HG02884 (cell line): ENCODE measurements around the gene ZNF280D.
"Not testable (repeated sequence)": the region's sequence is repeated elsewhere in the genome, so short reads cannot be mapped to it uniquely, and the experiment has no call there.

Source experiments
- ATAC-seq: cut with Tn5 transposase; IDR thresholded peaks from one replicate; pipeline ENCODE4 v1.9.1; 2021; ENCODE audit warnings: mild to moderate bottlenecking, moderate library complexity; ENCODE audit not compliant: unreplicated experiment

The ZNF280D gene, protein sequence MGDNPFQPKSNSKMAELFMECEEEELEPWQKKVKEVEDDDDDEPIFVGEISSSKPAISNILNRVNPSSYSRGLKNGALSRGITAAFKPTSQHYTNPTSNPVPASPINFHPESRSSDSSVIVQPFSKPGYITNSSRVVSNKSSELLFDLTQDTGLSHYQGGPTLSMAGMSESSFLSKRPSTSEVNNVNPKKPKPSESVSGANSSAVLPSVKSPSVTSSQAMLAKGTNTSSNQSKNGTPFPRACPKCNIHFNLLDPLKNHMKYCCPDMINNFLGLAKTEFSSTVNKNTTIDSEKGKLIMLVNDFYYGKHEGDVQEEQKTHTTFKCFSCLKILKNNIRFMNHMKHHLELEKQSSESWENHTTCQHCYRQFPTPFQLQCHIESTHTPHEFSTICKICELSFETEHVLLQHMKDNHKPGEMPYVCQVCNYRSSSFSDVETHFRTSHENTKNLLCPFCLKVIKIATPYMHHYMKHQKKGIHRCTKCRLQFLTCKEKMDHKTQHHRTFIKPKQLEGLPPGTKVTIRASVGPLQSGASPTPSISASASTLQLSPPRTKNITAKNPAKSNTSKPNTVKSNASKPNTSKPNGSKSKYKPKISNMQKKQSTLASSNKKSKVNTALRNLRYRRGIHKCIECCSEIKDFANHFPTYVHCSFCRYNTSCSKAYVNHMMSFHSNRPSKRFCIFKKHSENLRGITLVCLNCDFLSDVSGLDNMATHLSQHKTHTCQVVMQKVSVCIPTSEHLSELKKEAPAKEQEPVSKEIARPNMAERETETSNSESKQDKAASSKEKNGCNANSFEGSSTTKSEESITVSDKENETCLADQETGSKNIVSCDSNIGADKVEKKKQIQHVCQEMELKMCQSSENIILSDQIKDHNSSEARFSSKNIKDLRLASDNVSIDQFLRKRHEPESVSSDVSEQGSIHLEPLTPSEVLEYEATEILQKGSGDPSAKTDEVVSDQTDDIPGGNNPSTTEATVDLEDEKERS

DNA sequence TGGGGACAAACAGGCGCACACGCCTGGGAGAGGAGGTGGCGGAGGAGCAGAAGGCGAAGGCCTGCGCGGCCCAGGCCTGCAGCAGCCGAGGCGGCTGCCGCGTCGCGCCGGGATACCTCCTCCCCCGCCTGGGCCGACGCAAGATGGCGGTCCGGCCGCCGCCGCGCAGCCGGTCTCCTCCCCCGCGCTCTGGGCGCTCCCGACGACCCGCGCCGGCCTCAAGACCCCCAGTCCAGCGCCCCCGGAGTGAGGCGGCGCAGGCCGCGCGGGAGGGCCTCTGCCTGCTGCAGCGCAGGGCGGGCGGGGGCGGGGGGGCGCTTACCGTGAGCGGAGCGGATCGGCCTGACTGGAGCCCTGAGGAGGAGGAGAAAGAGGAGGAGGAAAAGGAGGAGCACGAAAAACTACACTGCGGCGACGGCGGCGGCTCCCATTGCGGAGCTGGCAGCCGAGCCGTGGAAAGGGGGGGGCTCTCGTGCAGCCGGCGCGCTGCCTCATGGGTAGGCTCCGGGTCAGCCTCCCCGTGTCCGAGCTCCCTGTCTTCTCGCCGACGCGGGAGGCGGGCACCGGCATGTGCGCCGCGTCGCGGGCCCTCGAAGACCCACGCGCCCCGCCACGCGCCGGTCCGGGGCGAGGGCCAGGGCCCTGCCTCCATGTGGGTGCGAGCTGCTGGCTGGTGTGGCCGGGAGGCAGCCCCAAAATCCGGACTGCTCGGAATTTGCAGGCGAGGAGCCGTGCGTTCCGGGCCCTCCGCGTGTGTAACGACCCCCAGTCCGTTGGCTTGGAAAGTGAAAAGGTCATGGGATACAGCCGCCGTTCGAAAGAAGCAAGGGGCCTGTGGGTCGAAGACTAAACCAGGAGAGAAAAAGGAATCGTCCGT lies at the start of gene ZNF280D:
Gene ZNF280D, minus strand, starts transcription at position 374 of the 877 bp plus-strand sequence. CDS start 26,400 bp downstream, outside the sequence.
- ATAC-seq, result peak; percentile 73

DNA sequence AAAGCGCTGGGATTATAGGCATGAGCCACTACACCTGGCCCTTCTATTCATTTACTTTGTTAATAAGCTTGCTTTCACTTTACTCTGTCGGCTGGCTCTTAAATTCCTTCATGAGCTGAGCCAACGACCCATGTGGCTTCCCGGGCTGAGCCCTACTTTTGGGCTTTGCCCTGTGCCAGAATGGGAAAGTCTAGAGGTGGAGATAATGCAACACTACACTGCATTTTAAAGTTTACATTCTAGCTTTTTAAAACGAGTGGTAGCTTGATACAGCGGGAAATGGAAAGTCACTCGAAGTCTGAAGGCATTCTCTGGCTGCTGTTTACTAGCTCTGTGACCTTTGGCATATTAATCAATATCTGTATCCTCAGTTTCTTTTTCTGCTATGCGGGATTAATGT lies 49.0 kb upstream of the ZNF280D start:
- no peak for ATAC-seq

DNA sequence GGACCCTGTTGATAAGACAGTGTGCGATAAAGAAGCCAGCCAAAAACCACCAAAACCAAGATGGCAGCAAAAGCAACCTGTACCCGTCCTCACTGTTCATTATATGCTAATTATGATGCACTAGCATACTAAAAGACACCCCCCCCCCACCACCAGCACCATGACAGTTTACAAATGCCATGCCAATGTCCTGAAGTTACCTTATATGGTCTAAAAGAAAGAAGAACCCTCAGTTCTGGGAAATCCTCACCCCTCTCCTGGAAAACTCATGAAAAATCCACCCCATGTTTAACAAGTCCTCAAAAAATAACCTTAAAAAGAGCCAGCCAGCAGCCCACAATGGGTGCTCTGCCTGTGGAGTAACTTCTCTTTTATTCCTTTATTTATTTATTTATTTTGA lies 48.4 kb upstream of the ZNF280D start:
- no peak for ATAC-seq

DNA sequence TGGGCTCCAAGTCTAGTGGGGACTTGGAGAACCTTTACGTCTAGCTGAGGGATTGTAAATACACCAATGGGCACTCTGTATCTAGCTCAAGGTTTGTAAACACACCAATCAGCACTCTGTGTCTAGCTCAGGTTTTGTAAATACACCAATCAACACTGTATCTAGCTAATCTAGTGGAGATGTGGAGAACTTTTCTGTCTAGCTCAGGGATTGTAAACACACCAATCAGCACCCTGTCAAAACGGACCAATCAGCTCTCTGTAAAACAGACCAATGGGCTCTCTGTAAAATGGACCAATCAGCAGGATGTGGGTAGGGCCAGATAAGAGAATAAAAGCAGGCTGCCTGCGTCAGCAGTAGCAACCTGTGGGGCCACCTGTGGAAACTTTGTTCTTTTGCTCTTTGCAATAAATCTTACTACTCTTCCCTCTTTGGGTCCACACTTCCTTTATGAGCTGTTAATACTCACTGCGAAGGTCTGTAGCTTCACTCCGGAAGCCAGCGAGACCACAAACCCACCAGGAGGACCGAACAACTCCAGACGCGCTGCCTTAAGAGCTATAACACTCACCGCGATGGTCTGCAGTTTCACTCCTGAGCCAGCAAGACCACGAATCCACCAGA lies 46.9 kb upstream of the ZNF280D start:
- ATAC-seq, result not testable (repeated sequence)

DNA sequence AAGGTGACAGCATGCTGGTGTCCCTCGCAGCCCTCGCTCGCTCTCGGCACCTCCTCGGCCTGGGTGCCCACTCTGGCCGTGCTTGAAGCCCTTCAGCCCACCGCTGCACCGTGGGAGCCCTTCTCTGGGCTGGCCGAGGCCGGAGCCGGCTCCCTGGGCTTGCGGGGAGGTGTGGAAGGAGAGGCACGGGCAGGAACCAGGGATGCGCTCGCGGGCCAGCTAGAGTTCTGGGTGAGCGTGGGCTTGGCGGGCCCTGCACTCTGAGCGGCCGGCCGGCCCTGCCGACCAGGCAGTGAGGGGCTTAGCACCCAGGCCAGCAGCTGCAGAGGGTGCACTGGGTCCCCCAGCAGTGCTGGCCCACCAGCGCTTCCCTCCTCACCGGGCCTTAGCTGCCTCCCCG lies 46.1 kb upstream of the ZNF280D start:
- not testable (repeated sequence) for ATAC-seq

DNA sequence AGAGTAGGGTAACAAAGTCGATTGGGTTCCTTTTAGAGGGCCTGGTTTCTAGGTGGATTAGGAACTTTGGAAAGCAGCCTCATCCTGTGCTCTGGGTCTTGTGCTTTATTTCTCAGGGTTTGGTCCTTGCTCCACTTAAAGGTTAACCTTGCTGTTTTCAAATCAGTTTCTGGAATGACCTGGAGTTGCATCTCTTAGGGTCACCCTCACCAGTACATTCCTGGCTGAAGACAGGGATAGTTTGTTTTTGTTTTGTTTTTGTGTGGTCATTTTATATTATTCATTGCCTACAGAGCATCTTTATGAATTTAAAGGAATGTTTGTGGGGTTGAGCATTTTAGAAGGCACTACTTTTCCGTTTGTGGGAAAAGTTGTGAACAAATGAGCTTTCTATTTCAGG lies 45.5 kb upstream of the ZNF280D start:
- no peak for ATAC-seq

DNA sequence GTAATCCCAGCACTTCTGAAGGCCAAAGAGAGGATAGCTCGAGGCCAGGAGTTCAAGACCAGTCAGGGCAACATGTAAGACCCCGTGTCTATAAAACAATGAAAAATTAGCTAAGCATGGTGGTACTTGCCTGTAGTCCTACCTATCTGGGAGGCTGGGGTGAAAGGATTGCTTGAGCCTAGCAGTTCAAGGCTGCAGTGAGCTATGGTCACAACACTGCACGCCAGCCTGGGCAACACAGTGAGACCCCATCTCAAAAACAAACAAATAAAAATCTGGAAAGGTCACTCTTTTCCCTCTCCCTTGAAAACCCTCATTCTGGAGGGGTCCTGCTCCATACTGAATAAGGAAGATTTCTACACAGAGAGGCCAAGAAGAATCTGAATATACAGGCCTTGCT lies 43.5 kb upstream of the ZNF280D start:
- no peak for ATAC-seq

DNA sequence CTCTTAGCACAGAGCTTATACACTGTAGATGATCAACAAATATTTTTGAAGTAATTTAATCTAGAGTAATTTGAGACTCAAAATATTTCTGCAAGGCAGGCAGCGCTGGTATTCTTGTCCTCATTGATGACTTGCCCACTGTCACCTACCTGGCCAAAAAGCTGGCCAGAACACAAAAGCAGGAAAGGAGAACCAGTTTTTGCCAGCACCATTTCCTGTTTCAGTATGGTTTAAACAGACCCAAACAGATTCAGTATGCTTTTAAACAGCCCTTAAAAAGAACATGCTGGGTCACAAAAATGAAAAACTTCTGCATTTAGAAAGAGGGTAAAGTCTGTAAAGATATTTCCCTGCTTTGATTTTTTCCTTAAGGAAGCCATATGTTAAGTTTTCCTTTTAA lies 42.3 kb upstream of the ZNF280D start:
- ATAC-seq, result no peak

DNA sequence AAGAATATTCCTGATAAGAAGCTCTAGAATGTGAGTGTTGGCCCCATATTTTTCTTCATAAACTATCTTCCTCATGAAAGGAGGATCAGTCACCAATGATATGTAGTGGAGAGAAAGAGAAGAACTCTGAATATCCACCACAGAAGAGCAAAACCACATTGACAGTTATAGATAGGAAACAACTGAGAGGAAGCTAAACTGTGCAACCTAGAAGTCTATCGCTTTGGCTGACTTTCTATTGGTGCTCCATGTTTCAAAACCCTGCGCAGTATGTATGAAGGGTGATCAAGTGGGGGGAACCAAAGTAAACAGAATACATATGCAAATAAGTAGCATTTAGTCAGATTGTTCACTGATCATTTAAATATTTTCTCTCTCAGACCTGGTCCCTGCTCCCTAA lies 41.0 kb upstream of the ZNF280D start:
- ATAC-seq, result no peak

DNA sequence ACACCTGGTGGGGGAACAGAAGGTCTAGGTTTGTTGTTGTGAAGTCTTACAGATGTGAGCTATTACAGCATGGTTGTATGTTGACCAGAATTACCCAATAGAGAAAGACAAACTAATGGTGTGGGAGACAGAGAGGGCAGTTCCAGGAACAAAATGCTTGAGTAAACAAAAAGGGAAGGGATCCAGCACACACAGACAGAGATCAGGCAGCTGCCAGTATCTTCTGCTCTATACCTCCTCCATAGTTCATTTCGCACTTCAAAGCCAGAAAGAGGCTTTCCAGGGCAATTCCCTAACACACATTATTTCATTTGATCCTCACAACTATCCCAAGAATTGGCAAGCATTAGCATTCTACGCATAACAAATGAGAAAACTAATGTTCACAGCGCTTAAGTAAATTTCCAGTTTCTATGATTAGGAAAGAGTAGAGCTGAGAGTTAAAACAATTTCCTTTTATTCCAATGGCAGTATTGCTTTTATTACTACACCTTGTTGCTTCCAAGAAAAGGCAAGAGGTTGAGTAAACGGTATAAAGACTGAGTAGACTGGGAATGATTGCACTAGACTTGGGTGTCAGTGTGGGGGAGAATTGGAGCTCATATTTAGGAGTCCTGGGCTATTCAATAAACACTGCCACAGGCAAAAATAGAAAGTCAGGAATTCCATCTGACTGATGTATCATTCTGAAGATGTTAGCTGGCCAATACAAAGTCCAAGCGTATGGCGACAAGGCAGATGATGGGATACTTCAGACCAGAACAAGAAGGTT lies 39.7 kb upstream of the ZNF280D start:
- no peak for ATAC-seq

DNA sequence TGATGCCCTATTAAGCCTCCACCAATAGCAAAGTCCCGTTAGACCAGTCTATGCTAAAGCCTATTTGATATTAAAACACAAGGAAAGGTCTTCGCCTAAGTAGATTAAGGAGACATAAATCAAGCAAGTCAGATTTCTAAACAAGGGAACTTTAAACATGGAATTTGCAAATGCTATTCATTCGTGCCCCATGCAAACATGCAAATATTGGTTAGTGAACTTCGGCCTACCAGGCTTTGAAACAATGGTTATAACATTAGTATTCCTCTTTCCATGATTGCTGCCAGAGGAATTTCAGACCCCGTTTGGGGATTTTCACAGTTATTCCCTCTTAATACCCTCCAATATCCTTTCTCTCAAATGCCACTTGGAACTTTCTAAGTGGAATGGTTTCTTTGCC lies 36.9 kb upstream of the ZNF280D start:
- ATAC-seq, result no peak

DNA sequence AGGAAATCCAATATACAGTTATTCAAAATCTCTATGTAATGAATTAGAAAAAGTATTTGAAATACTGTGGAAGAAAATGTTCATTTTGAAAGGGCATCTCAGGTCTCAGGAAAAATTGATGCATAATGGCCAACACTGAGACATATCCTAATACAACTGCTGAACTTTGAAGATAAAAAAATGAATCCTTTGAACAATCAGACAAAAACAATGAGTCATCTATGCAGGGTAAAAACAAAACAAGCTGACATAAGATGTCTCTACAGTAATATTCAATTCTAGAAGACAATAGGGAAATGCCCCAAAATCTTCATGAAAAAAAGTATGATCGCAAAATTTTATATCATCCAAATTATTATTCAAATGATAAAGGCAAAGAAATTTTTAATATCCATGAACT lies 34.0 kb upstream of the ZNF280D start:
- ATAC-seq, result no peak

DNA sequence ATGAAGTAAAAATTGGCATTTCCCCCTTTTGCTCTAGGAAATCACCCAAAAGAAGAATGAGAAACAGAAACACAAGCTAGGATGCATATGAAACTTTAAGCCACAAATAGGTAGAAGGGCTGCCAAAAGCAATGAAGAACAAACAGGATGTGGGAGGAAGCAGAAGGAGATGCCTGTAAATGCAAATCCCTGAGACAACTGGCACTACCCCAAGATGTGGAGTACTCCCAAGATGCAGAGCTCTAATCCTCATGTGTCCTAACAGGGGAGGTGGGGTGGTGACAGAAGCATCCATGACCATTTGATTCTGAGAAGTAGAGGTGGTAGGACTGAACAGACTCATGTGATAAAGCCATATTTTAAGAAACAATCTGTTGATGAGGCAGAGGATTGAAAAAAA lies 31.9 kb upstream of the ZNF280D start:
- no peak for ATAC-seq

DNA sequence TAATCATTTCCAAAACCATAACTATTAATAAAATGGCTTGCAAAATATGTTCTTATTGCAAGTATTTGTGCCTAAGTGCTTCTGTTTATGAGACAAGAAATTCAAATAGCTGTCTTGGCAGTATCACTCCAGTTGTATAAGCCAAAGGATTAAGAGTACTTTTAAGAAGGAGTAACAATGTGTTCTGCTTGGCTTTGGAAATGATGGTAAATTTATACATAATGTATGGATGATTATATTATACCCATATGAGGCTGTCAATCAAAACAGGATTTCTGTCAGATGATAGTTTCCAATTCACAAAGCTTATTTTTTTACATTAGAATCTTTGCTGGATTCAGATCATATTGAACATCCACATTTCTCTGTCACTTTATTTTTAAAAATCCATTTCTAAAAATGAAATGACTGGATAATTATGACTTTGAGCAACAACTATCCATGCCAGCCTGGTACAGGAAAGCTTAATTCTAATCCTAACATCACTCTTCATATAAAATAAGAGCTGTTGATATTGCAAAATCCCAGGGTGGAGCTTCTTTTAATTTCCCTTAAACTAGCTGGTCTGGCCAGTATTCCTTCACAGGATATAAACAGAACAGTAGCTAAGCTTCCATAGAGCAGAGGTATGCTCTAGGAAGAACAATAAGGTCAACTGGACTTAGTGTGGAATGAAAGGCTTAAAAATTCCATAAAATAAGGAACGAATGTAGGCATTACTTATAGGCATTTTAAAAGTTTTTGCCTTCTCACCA lies 30.0 kb upstream of the ZNF280D start:
- no peak for ATAC-seq

DNA sequence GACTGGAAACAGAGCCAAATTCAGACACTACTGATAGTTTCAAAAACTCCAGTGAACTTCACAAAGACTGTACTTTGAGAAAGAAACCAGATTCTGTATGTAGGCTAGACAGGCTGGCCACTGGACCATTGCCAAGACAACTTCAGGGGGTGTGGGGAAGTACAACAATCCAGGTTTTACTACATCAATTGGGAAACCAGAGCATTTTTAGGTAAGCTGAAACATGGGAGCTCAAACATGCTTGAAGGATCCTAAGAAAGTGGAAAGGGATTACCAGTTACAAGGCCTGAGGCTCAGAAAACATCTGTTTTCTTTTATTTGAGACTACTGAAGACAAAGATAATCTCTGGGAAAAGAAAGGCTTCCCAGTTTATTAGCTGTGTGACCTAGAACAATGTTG lies 26.9 kb upstream of the ZNF280D start:
- ATAC-seq, result no peak

DNA sequence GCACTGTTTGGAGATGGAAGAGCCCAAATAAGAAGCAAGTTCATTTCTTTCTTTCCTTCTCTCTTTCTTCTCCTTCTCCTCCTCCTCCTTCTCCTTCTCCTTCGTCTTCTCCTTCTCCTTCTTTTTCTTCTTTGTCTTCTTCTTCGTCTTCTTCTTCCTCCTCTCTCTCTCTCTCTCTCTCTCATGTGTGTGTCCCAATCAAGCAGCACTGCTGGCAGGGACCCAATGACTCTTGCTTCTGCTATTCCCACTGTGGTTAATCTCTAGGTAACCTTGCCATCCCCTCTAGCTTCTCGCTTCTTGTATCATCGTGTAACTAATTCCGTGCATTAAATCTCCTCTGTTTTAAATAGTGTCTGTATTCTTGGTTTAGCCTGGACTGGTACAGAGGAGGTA lies 26.1 kb upstream of the ZNF280D start:
- ATAC-seq, result no peak

DNA sequence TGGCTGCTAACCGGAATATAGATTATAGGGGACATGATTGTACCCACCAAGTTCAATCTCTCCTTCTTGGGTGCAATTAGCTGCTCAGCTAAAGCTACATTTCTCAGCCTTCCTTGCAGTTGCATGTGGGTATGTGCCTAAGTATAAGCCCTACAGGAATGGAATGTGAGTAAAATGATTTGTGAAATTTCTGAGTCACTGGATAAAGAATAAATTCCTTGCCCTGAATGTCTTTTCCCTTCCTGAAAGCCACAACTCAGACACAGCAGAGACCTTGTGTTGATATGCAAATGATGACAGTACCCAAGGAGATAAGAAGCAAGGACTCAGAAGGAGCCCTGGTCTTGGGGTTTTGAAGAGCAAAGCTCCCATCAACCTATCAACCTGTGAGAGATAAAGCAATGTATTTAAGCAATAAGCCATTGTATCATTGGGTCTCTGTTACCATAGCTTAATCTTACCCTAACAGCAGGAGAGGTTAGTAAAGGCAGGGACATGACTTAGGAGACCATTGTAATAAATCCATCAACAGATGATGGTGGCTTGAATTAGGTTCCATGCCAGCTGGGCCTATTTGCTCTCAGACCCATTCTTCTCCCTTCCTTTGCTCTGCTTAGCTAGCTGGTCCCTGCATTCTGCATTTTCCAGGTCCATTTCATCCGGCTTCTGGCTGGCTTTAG lies 25.6 kb upstream of the ZNF280D start:
- no peak for ATAC-seq

DNA sequence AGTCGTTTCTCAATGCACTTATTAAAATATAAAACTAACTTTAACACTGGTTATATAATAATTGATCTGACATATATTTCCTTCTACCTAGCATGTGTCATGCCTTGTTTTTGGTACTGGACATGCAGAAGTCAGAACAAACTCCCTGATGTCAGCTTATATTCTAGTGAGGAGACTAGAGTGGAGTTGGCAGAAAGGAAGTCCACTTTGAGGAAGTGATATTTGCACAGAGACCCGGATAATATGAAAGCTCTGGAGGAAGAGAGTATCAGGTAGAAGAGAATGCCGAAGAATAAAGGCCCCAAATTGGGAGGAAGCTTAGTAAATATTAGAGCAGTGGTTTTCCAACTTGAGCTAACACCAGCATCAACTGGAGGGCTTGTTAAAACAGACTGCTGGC lies 24.6 kb upstream of the ZNF280D start:
- no peak for ATAC-seq
